ENCODE results near the gene RBM14.
"Not testable (repeated sequence)": the region's sequence is repeated elsewhere in the genome, so short reads cannot be mapped to it uniquely, and the experiment has no call there.

Gene RBM14

GRCh38 chr11:66598993-66599392 is 17.4 kb upstream of the RBM14 start:
- no peak for DNase-seq

- DNase-seq = no peak
Observed at GRCh38 chr11:66600219-66600618, 16.2 kb upstream of the RBM14 start.

- DNase-seq = no peak
Observed at GRCh38 chr11:66600631-66601233, 15.7 kb upstream of the RBM14 start.

- no peak for DNase-seq
Observed at GRCh38 chr11:66603072-66603471, 13.4 kb upstream of the RBM14 start.

- DNase-seq = no peak
Observed at GRCh38 chr11:66604155-66604554, 12.3 kb upstream of the RBM14 start.

GRCh38 chr11:66606608-66607007 is 9.8 kb upstream of the RBM14 start:
- DNase-seq = not testable (repeated sequence)

- DNase-seq = no peak
Observed at GRCh38 chr11:66607126-66607834, 9.2 kb upstream of the RBM14 start.

- DNase-seq = no peak
Observed at GRCh38 chr11:66609721-66610617, 6.5 kb upstream of the RBM14 start.

GRCh38 chr11:66612458-66612857 is 4.0 kb upstream of the RBM14 start:
- no peak for DNase-seq

GRCh38 chr11:66614073-66614472 is 2.4 kb upstream of the RBM14 start:
- no peak for DNase-seq

- no peak for DNase-seq
Observed at GRCh38 chr11:66617155-66617834, 865 bp downstream of the RBM14 start.

- peak; percentile 57 for DNase-seq
Observed at GRCh38 chr11:66619080-66619554, 2.7 kb downstream of the RBM14 start.

GRCh38 chr11:66624450-66624849 is 8.0 kb downstream of the RBM14 start:
- no peak for DNase-seq

GRCh38 chr11:66625041-66625751 is 8.8 kb downstream of the RBM14 start:
- DNase-seq = no peak

- DNase-seq = no peak
Observed at GRCh38 chr11:66625752-66626149, 9.3 kb downstream of the RBM14 start.

- DNase-seq = no peak
Observed at GRCh38 chr11:66626382-66626781, 10.0 kb downstream of the RBM14 start.

GRCh38 chr11:66626926-66627325 is 10.5 kb downstream of the RBM14 start:
- no peak for DNase-seq

- no peak for DNase-seq
Observed at GRCh38 chr11:66628061-66628603, 11.7 kb downstream of the RBM14 start.

- DNase-seq = no peak
Observed at GRCh38 chr11:66629356-66629755, 12.9 kb downstream of the RBM14 start.

- no peak for DNase-seq
Observed at GRCh38 chr11:66631883-66632282, 15.5 kb downstream of the RBM14 start.

GRCh38 chr11:66632952-66633351 is 16.5 kb downstream of the RBM14 start:
- no peak for DNase-seq

- DNase-seq = no peak
Observed at GRCh38 chr11:66636411-66636810, 20.0 kb downstream of the RBM14 start.
